ENCODE data around the gene CFAP73.

- TF ChIP-seq, protein P1, sequence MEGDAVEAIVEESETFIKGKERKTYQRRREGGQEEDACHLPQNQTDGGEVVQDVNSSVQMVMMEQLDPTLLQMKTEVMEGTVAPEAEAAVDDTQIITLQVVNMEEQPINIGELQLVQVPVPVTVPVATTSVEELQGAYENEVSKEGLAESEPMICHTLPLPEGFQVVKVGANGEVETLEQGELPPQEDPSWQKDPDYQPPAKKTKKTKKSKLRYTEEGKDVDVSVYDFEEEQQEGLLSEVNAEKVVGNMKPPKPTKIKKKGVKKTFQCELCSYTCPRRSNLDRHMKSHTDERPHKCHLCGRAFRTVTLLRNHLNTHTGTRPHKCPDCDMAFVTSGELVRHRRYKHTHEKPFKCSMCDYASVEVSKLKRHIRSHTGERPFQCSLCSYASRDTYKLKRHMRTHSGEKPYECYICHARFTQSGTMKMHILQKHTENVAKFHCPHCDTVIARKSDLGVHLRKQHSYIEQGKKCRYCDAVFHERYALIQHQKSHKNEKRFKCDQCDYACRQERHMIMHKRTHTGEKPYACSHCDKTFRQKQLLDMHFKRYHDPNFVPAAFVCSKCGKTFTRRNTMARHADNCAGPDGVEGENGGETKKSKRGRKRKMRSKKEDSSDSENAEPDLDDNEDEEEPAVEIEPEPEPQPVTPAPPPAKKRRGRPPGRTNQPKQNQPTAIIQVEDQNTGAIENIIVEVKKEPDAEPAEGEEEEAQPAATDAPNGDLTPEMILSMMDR (conservative IDR thresholded peaks at IDR 0.05) = no peak
- TF ChIP-seq ZFX (IDR thresholded peaks at IDR 0.05) = no peak
Measured at GRCh38 chr12:113146999-113147398, 2.5 kb upstream of the CFAP73 start.
